ENCODE data around the gene TJP1.

DNA sequence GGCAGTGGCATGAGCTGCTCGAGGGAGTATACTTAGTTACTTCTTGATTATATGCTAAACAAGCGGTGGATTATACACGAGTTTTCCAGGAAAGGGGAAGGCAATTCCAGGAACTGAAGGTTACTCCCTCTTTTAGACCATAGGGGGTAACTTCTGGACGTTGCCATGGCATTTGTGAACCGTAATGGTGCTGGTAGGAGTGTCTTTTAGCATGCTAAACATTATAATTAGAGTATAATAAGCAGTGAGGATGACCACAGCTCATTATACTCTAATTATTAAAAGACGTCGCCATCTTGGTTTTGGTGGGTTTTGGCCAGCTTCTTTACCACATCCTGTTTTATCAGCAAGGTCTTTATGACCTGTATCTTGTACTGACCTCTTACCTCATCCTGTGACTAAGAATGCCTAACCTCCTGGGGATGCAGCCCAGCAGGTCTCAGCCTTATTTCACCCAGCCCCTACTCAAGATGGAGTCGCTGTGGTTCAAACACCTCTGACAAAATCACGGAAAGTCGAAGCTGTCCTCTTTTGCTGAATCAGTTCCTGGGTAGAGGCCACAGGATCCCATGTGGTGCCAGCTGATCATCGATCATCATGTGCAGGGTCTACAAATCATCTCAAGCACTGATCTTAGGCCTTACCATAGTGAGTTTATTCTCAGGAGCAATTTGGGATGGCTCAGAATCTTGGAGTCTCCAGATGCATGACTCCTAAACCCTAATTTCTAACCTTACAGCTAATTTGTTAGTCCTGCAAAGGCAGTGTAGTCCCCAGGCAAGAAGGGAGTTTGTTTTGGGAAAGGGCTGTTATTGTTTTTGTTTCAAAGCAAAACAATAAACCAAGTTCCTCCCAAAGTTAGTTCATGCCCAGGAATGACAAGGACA, 149.1 kb downstream of the TJP1 start:
- TF ChIP-seq, protein P1, sequence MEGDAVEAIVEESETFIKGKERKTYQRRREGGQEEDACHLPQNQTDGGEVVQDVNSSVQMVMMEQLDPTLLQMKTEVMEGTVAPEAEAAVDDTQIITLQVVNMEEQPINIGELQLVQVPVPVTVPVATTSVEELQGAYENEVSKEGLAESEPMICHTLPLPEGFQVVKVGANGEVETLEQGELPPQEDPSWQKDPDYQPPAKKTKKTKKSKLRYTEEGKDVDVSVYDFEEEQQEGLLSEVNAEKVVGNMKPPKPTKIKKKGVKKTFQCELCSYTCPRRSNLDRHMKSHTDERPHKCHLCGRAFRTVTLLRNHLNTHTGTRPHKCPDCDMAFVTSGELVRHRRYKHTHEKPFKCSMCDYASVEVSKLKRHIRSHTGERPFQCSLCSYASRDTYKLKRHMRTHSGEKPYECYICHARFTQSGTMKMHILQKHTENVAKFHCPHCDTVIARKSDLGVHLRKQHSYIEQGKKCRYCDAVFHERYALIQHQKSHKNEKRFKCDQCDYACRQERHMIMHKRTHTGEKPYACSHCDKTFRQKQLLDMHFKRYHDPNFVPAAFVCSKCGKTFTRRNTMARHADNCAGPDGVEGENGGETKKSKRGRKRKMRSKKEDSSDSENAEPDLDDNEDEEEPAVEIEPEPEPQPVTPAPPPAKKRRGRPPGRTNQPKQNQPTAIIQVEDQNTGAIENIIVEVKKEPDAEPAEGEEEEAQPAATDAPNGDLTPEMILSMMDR (IDR thresholded peaks at IDR 0.05), result no peak
- TF ChIP-seq, protein P2, sequence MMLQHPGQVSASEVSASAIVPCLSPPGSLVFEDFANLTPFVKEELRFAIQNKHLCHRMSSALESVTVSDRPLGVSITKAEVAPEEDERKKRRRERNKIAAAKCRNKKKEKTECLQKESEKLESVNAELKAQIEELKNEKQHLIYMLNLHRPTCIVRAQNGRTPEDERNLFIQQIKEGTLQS (CRISPR knock-in tag; conservative IDR thresholded peaks at IDR 0.05), result no peak
- TF ChIP-seq ZNF121 (CRISPR knock-in tag; IDR thresholded peaks at IDR 0.05) (no peak), NR3C1 (CRISPR knock-in tag; conservative IDR thresholded peaks at IDR 0.05; ENCODE audit: low read depth) (no peak), ESRRA (CRISPR knock-in tag; IDR thresholded peaks at IDR 0.05; ENCODE audit: borderline replicate concordance) (no peak), MYBL2 (CRISPR knock-in tag; IDR thresholded peaks at IDR 0.05) (no peak), ZNF317 (CRISPR knock-in tag; IDR thresholded peaks at IDR 0.05; ENCODE audit: borderline replicate concordance, low read depth) (no peak), TEAD1 (CRISPR knock-in tag; IDR thresholded peaks at IDR 0.05) (no peak), SP1 (CRISPR knock-in tag; conservative IDR thresholded peaks at IDR 0.05) (no peak)
- TF ChIP-seq, protein P3, sequence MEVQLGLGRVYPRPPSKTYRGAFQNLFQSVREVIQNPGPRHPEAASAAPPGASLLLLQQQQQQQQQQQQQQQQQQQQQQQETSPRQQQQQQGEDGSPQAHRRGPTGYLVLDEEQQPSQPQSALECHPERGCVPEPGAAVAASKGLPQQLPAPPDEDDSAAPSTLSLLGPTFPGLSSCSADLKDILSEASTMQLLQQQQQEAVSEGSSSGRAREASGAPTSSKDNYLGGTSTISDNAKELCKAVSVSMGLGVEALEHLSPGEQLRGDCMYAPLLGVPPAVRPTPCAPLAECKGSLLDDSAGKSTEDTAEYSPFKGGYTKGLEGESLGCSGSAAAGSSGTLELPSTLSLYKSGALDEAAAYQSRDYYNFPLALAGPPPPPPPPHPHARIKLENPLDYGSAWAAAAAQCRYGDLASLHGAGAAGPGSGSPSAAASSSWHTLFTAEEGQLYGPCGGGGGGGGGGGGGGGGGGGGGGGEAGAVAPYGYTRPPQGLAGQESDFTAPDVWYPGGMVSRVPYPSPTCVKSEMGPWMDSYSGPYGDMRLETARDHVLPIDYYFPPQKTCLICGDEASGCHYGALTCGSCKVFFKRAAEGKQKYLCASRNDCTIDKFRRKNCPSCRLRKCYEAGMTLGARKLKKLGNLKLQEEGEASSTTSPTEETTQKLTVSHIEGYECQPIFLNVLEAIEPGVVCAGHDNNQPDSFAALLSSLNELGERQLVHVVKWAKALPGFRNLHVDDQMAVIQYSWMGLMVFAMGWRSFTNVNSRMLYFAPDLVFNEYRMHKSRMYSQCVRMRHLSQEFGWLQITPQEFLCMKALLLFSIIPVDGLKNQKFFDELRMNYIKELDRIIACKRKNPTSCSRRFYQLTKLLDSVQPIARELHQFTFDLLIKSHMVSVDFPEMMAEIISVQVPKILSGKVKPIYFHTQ (CRISPR knock-in tag; IDR thresholded peaks at IDR 0.05), result no peak
- TF ChIP-seq, protein P4, sequence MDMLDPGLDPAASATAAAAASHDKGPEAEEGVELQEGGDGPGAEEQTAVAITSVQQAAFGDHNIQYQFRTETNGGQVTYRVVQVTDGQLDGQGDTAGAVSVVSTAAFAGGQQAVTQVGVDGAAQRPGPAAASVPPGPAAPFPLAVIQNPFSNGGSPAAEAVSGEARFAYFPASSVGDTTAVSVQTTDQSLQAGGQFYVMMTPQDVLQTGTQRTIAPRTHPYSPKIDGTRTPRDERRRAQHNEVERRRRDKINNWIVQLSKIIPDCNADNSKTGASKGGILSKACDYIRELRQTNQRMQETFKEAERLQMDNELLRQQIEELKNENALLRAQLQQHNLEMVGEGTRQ (CRISPR knock-in tag; IDR thresholded peaks at IDR 0.05), result no peak
- TF ChIP-seq, protein P5, sequence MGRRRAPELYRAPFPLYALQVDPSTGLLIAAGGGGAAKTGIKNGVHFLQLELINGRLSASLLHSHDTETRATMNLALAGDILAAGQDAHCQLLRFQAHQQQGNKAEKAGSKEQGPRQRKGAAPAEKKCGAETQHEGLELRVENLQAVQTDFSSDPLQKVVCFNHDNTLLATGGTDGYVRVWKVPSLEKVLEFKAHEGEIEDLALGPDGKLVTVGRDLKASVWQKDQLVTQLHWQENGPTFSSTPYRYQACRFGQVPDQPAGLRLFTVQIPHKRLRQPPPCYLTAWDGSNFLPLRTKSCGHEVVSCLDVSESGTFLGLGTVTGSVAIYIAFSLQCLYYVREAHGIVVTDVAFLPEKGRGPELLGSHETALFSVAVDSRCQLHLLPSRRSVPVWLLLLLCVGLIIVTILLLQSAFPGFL (CRISPR knock-in tag; IDR thresholded peaks at IDR 0.05; ENCODE audit: borderline replicate concordance), result no peak
- TF ChIP-seq, protein P6, sequence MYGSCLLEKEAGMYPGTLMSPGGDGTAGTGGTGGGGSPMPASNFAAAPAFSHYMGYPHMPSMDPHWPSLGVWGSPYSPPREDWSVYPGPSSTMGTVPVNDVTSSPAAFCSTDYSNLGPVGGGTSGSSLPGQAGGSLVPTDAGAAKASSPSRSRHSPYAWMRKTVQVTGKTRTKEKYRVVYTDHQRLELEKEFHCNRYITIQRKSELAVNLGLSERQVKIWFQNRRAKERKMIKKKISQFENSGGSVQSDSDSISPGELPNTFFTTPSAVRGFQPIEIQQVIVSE (CRISPR knock-in tag; IDR thresholded peaks at IDR 0.05; ENCODE audit: borderline replicate concordance), result no peak
